ENCODE measurements around the gene FRMD4A.
"Not testable (repeated sequence)": the region's sequence is repeated elsewhere in the genome, so short reads cannot be mapped to it uniquely, and the experiment has no call there.

Gene FRMD4A

DNA sequence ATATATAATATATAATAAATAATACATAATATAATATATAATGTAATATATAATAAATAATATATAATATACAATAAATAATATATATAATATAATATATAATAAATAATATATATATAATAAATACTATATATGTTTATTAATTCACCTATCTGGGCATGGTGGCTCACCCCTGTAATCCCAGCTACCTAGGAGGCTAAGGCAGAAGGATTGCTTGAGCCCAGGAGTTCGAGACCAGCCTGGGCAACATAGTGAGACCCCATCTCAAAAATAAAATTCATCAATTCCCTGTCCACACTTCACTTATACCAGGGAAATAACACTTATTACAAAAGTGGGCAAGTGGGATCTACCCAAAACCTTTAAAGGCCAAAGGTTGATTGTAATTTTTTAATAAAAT, 462.9 kb downstream of the FRMD4A start:
- no peak for DNase-seq

DNA sequence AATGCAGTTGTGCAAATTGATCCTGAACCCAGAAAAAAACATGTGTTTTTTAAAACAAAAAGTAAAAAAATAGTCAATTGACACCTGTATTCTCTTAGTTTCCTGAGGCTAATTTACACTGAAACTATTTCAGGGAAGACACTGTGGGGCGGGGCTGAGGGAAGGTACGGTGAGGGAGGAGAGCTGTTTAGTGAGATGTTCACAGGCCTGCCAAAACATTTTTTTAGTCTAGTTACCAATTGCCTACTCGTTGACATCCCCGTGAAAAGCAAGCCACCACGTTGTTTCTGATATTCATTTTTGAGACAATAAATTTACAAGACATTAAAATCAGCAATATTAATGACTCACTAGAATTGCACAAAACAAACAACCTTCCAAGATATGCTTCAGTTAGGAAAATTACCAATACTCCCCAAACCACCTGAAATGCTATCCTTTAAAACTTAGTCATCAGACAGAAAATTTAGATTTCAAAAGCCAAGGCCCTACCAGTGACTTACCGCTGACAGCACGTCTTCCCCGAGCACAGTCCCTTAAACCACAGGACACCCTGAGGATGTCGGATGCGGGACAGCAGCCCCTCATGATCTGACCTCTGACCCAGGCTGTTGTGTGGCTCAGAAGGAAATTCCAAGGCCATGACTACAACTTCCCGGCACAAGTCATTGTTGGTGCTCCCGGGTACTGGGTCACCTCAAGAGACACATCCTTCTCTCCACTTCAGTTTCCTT, 464.8 kb downstream of the FRMD4A start:
- no peak for DNase-seq

DNA sequence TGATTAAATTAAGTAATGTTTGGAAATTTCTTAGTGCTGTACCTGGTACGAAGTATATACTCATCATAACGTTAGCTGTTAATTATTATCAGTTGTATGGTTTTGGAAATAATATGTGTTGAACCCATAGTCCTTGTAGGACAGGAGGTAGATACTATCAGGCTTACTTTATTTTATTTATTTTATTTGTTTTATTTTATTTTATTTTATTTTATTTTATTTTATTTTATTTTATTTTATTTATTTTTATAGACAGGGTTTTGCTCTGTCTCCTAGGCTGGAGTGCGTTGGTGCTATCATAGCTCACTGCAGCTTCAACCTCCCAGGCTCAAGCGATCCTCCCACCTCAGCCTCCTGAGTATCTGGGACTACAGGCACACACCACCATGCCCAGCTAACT, 465.5 kb downstream of the FRMD4A start:
- DNase-seq, result not testable (repeated sequence)

- DNase-seq, result no peak
These were observed 468.0 kb downstream of the FRMD4A start for GRCh38 chr10:13862546-13863233.

- no peak for DNase-seq
These were observed 469.8 kb downstream of the FRMD4A start for GRCh38 chr10:13860886-13861285.

- DNase-seq, result no peak
These were observed 470.6 kb downstream of the FRMD4A start for GRCh38 chr10:13859979-13860654.

GRCh38 chr10:13858709-13859108, 472.0 kb downstream of the FRMD4A start:
- DNase-seq, result no peak

DNA sequence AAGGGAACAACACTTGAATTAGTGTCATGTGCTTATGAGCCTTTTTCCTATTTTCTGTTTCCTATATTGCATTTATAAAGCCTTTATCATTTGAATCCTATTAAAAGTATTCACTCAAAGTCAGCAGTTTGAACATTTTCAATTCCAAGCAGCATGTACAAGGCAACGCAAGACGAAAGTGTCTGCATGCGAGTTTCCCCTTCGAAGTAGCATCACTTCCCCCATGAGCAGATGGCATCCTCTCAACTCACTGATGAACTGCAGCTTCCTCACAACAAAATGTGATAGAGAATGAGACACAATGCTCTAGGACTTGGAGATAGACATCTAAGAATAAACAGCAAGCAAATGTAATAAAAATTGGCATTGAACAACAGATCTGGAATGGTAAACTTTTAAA, 473.3 kb downstream of the FRMD4A start:
- DNase-seq, result no peak

GRCh38 chr10:13853854-13854253, 476.9 kb downstream of the FRMD4A start:
- DNase-seq, result no peak

GRCh38 chr10:13852872-13853271, 477.9 kb downstream of the FRMD4A start:
- no peak for DNase-seq

GRCh38 chr10:13851906-13852305, 478.8 kb downstream of the FRMD4A start:
- no peak for DNase-seq

- no peak for DNase-seq
These were observed 481.9 kb downstream of the FRMD4A start for GRCh38 chr10:13848520-13849445.

DNA sequence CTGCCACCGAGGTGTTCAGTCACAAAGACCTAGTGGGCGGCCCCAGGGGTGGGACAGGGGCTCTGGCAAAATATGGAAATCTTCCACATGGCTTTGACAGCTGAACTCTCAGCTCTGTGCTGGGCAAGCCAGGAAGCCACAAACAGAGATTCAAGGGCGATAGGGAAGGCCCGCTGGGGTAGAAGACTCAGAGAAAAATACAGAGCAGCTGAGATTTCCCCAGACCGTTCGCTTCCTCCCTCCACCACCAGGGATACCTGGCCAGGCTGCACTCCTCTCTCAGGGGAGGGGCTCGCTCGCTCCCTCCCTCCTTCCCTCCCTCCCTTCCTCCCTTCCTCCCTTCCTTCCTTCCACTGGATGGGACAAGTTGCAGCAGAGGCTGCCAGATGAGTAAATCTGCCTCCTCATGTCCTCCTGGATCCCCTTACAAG, 483.5 kb downstream of the FRMD4A start:
- DNase-seq, result no peak

- no peak for DNase-seq
These were observed 484.8 kb downstream of the FRMD4A start for GRCh38 chr10:13845897-13846296.

DNA sequence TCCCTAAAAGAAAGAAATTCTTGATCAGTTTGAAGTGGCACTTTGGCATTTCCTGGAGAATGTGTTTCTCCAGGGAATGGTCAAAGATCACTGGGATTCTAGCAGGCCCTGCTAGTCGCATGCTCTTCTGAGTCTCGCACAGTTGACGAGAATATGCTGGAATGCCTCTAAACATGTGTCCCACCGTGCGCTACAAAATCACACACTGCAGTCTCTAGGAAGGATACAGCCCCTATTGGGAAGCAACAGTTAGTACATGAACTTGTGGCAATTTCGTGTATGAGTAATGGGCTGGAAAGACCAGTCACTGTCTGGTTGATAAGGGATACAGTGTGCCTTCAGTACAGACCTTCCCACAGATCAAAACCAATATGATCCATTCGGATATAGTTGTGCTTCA, 486.1 kb downstream of the FRMD4A start:
- DNase-seq, result no peak

- DNase-seq, result no peak
These were observed 488.6 kb downstream of the FRMD4A start for GRCh38 chr10:13842117-13842516.

DNA sequence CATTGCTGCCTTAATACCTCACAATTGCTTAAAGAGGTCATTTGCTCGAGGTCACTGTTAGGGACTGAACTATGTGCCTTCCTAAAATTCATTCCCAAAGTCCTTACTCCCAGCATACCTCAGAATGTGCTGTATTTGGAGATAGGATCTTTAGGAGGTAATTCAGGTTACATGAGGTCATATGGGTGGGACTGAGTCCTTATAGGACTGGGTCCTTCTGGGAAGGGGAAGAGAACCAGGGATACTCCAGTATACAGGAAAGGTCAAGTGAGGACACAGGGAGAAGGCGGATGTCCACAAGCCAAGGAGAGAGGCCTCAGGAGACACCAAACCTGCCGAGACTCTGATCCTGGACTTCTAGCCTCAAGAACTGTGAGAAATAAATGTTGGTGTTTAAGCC, 490.7 kb downstream of the FRMD4A start:
- DNase-seq, result no peak

GRCh38 chr10:13839430-13839990, 491.2 kb downstream of the FRMD4A start:
- DNase-seq, result no peak

DNA sequence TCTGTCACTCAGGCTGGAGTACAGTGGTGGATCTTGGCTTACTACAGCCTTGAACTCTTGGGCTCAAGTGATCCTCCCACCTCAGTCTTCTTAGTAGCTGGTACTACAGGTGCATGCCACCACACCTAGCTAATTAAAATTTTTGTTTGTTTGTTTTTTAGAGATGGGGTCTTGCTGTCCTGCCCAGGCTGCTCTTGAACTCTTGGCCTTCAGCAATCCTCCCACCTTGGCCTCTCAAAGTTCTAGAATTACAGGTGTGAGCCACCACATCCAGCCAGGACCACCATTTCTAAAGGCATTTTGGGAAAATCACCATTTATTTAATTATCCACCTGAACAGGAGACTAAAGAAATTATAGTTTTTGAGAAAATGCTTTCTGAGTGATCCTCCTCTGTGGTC, 491.7 kb downstream of the FRMD4A start:
- DNase-seq, result no peak

DNA sequence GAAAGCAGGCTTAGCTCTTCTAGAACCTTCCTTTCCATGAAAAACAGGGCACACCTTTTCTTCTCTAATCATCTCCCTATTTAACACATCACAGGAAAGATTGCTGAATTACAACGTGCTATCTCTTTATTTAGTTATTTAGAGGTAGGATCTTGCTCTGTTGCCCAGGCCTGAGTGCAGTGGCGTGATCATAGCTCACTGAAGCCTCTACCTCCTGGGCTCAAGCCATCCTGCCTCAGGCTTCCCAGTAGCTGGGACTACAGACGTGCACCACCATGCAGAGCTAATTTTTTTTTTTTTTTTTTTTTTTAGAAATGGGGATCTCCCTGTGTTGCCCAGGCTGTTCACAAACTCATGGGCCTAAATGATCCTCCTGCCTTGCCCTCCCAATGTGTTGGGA, 492.8 kb downstream of the FRMD4A start:
- DNase-seq, result no peak

DNA sequence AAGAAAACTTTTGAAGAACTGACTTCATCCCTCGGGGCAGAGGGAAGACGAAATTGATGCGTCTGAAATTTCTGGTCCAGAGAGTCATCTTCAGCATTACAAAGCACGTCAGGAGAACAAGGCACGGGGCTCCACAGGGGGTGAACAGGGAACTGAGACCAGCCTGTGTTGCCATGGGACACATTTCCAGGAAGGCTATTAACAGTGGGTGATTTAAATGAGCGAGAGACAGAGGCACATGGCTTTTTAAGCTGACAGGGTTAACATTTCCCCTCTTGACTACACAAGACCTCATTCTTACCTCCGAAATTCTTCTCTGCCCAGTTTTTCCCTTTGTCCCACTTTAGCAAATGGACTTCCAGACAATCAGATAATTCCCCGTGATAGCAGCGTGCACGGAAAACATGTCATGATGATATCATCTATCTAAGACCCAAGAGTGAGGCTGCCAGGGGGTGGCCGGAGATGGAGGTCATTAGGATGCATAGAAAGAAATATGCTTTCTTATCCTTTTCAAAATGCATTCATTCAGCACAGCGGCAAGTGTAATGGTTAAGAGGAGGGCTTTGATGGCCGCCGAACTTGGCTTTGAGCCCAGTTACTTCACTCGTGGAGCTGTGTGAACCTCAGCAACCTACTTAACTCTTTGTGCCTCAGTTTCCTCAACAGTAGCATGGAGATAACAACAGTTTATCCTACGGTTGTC, 496.0 kb downstream of the FRMD4A start:
- DNase-seq, result no peak

DNA sequence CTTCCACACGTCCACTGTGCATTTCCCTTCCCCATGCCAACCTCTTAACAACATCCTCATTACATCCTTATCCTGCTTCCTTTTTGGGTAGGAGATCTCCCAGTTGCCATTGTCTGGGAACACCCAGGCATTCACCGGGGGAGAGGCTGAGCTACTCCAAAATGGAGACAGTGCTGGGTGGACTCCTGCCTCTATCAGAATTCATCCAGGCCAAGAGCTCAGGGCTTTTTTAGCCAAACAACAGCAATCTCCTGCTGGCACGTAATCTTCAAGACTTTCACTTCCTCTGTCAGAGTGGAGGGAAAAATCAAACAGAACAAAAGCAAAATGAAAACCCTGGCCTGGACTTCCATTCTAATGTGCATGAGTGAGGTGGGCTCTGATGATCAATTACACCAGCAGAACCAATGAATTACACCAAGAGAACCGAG, 499.0 kb downstream of the FRMD4A start:
- no peak for DNase-seq

All from activated CD8-positive, alpha-beta memory T cell treated with anti-CD3 and anti-CD28 coated beads for 24 hours (primary cell).